GM18505 (cell line): ENCODE results near the gene OR2AE1.

Source experiments
- ATAC-seq: cut with Tn5 transposase; IDR thresholded peaks from one replicate; pipeline ENCODE4 v1.9.1; 2021; ENCODE audit not compliant: unreplicated experiment
- POLR2A ChIP-seq: IDR thresholded peaks from 4 replicates; pipeline ENCODE4 v1.6.1; 2011; ENCODE audit warnings: borderline replicate concordance; ENCODE audit not compliant: insufficient read depth, insufficient read length; ENCODE audit errors: extremely low read depth

The OR2AE1 gene

GRCh38 chr7:99839287-99840021, 37.4 kb downstream of the OR2AE1 start:
- no peak for ATAC-seq

GRCh38 chr7:99837649-99838361, 39.0 kb downstream of the OR2AE1 start:
- ATAC-seq: no peak
- TF ChIP-seq POLR2A: no peak

More at GRCh38 chr7:99839287-99840021, 37.4 kb downstream of the OR2AE1 start:
- TF ChIP-seq POLR2A: no peak

DNA sequence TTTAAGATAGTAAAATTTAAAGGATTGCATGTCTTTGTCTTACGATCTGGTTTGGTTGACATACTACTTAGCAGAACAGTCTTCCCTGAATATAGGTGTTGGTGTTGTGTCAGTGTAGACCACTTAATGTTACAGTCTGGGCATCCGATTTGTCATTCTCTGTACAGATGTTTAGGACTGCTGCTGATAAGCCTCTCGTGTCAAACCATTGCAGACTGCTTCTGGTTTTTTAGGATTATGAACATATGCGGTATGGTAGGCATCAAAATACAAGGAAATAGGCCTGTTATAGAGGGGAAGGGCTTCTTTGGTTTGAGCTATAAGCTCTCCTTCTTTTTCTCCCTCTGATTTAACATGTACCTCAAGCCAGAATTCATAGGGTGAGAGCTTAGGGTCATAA, 41.6 kb downstream of the OR2AE1 start:
- no peak for TF ChIP-seq POLR2A
- ATAC-seq: no peak

GRCh38 chr7:99834382-99834781, 42.5 kb downstream of the OR2AE1 start:
- ATAC-seq: no peak
- TF ChIP-seq POLR2A: no peak

GRCh38 chr7:99833289-99833877, 43.5 kb downstream of the OR2AE1 start:
- ATAC-seq: no peak
- TF ChIP-seq POLR2A: no peak

DNA sequence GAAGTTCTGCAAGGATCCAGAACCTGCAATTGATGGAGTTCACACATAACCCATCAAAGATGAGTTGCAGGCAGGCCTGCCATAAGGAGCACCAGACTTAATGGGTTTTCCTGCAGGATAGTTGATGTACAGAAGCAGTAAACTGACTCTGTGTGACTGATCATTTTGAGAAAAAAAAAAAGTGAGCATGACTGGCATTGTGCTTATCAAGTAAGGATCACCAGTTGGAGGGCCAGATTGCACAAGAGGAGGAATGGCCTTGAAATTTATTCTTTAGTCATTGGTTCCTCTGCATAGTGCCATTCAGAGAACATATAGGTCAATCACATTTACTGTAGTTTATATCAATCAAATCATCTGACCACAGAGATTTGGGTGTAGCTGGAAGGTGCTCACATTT, 45.2 kb downstream of the OR2AE1 start:
- no peak for ATAC-seq
- TF ChIP-seq POLR2A: no peak

DNA sequence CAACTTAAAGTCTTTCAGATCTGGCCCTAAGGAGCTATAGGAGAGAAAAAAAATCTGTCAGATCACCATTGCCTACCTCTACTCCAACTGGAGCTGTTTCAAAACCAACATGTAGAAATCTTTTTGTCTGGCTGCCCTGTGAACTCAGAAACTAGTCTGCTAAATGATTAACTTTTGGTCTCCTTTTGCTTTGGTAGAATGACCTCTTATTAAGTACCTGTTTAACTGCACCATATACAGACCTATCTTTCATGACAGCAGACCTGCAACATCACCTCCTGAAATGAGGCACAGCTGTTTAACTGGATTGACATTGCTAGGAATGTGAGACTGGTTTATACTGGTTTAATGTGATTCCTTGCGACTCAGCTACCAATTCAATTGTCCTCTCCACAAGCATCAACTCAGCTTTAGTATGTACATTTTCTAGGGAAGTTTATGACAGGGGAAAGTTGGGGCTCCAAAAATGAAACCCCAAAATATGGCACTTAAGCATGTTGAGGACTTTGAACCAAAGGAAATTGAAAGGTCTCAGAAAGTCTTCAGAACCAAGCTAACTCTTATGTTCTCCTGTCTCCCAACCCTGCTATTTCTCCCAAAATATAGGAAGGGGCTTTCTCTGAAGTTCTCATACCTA, 47.2 kb downstream of the OR2AE1 start:
- no peak for ATAC-seq
- TF ChIP-seq POLR2A: no peak

- TF ChIP-seq POLR2A: no peak
- no peak for ATAC-seq
Measured at GRCh38 chr7:99828811-99829210, 48.0 kb downstream of the OR2AE1 start.

DNA sequence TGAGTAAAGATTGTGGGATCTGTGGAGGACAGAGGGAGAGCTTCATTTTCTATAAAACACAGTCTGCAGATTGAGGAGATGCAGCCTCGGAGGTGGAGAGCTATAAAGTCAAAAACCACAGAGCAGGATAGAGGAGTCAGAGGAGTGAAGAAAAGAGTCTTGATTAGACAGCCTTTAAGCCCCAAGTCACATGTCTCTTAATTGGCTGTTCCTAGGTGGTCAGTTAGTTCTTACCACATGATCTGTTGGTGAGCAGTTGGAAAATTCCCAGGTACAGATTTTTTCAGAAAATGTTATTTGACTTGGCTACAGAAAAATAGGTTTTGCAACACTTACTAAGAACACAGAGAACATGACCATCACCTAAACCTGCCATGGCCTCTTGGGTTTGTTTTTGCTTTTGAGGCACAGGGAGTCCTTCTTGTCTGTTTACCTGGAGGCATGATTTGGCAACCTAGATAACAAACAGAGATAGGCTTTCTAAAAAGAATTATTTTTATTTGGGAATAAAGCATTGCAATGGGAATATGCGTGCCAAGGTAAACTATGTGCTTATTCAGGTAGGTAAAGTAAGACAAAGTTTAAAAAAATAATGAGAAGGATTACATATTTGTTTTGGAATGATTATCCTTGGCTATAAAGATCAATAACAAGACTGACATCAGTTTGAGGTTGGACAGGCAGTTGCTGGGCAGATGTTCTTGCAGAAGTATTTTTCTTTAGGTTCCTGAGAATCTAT, 49.6 kb downstream of the OR2AE1 start:
- no peak for ATAC-seq
- no peak for TF ChIP-seq POLR2A
